OCI-LY1 (cell line): ENCODE measurements around the gene NR2C2.

Experiments used
- H2AFZ ChIP-seq: fragments of 200-600 bp; sonication (generic), shearing (Covaris generic); 2 replicates; pipeline ENCODE4 v1.6.0; 2014; ENCODE audit warnings: antibody characterized with exemption, mild to moderate bottlenecking, low read length
- H3F3A ChIP-seq: fragments of 200-600 bp; sonication (generic), shearing (Covaris generic); 2 replicates; pipeline ENCODE4 v1.6.0; 2014; ENCODE audit warnings: mild to moderate bottlenecking, antibody characterized with exemption, low read length, moderate library complexity; ENCODE audit not compliant: insufficient read depth
- H3K27ac ChIP-seq: fragments of 200-600 bp; sonication (generic); 2 replicates; pipeline ENCODE4 v1.5.1; 2014; ENCODE audit warnings: low read length, mixed run types, mild to moderate bottlenecking, low read depth; ENCODE audit not compliant: poor library complexity, severe bottlenecking
- H3K27me3 ChIP-seq: fragments of 200-600 bp; sonication (generic); 2 replicates; pipeline ENCODE4 v1.6.0; 2014; ENCODE audit warnings: antibody characterized with exemption, mild to moderate bottlenecking, low read length, moderate library complexity; ENCODE audit not compliant: insufficient read depth
- H3K36me3 ChIP-seq: fragments of 200-600 bp; sonication (generic); 2 replicates; pipeline ENCODE4 v1.6.1; 2014; ENCODE audit warnings: mild to moderate bottlenecking, antibody characterized with exemption, low read length, moderate library complexity, mixed read lengths; ENCODE audit not compliant: insufficient read depth
- H3K4me1 ChIP-seq: fragments of 200-600 bp; sonication (generic); 2 replicates; pipeline ENCODE4 v1.5.1; 2014; ENCODE audit warnings: mild to moderate bottlenecking, low read length, moderate library complexity; ENCODE audit not compliant: insufficient read depth, severe bottlenecking
- H3K4me2 ChIP-seq: fragments of 200-600 bp; sonication (generic), shearing (Covaris generic); 2 replicates; pipeline ENCODE4 v1.6.1; 2014; ENCODE audit warnings: low read length
- H3K4me3 ChIP-seq: fragments of 200-600 bp; sonication (generic); 2 replicates; pipeline ENCODE4 v1.5.1; 2014; ENCODE audit warnings: low read length, low read depth, mild to moderate bottlenecking, mixed read lengths; ENCODE audit not compliant: poor library complexity, severe bottlenecking
- H3K79me2 ChIP-seq: fragments of 200-600 bp; shearing (Covaris generic); 2 replicates; pipeline ENCODE4 v1.6.1; 2016; ENCODE audit warnings: mixed run types, low read length, mixed read lengths; ENCODE audit not compliant: insufficient read depth
- H3K9ac ChIP-seq: fragments of 200-600 bp; sonication (generic), shearing (Covaris generic); 2 replicates; pipeline ENCODE4 v1.6.1; 2014; ENCODE audit warnings: mild to moderate bottlenecking, low read length, mixed read lengths
- H3K9me2 ChIP-seq: fragments of 200-600 bp; sonication (generic), shearing (Covaris generic); 2 replicates; pipeline ENCODE4 v1.6.1; 2014; ENCODE audit warnings: low read depth, mild to moderate bottlenecking, low read length, mixed read lengths
- H3K9me3 ChIP-seq: fragments of 200-600 bp; shearing (Covaris generic); 2 replicates; pipeline ENCODE4 v1.6.1; 2014; ENCODE audit warnings: low read length, mixed read lengths
- H4K20me1 ChIP-seq: fragments of 200-600 bp; sonication (generic), shearing (Covaris generic); 2 replicates; pipeline ENCODE4 v1.6.0; 2016; ENCODE audit warnings: mild to moderate bottlenecking, low read length; ENCODE audit not compliant: insufficient read depth
- CTCF ChIP-seq: fragments of 200-600 bp; sonication (generic), shearing (Covaris generic); IDR thresholded peaks from 2 replicates; pipeline ENCODE4 v1.5.1; 2017; ENCODE audit warnings: mild to moderate bottlenecking, antibody characterized with exemption, low read length, moderate library complexity, mixed read lengths
- EZH2 ChIP-seq: fragments of 200-600 bp; sonication (generic), shearing (Covaris generic); IDR thresholded peaks from 2 replicates; pipeline ENCODE4 v1.8.0; 2017; ENCODE audit warnings: borderline replicate concordance, mixed run types, mild to moderate bottlenecking, antibody characterized with exemption, low read length, moderate library complexity, mixed read lengths

NR2C2 gene

GRCh38 chr3:14984581-14985113 lies 37.3 kb downstream of the NR2C2 start:
- TF ChIP-seq CTCF (no peak), EZH2 (no peak)
- no peaks in the 10 kb centered on the region for H3K27me3 ChIP-seq
- H3K4me2 ChIP-seq, result no peak overlapping the region
- no peaks in the 10 kb centered on the region for H3K9me2 ChIP-seq
- H3K4me3 ChIP-seq, result no peak overlapping the region
- H3K79me2 ChIP-seq, result no peaks in the 10 kb centered on the region
- no peaks in the 10 kb centered on the region for H3F3A ChIP-seq
- peaks cover 37% of the 10 kb centered on the region for H3K4me1 ChIP-seq
- H3K36me3 ChIP-seq, result peaks cover 9% of the 10 kb centered on the region; the same call in 1 of the 2 replicates
- H3K9ac ChIP-seq, result no peak overlapping the region
- H3K9me3 ChIP-seq, result peaks cover 6% of the 10 kb centered on the region; the same call in 1 of the 2 replicates
- no peak overlapping the region for H3K27ac ChIP-seq
- H2AFZ ChIP-seq, result no peak overlapping the region
- no peaks in the 10 kb centered on the region for H4K20me1 ChIP-seq

GRCh38 chr3:14988988-14989394 lies 41.6 kb downstream of the NR2C2 start:
- peak overlapping the region; percentile 34 for H3K4me2 ChIP-seq
- H3K4me3 ChIP-seq, result peak overlapping the region; percentile 18
- H3K27me3 ChIP-seq, result no peaks in the 10 kb centered on the region
- H3F3A ChIP-seq, result no peaks in the 10 kb centered on the region
- peak overlapping the region; percentile 79 for H3K27ac ChIP-seq
- no peaks in the 10 kb centered on the region for H4K20me1 ChIP-seq
- H3K9ac ChIP-seq, result peak overlapping the region; percentile 7; the same call in 1 of the 2 replicates
- TF ChIP-seq EZH2 (no peak), CTCF (peak; percentile 69)
- H3K79me2 ChIP-seq, result no peaks in the 10 kb centered on the region; the same call in 1 of the 2 replicates
- H3K4me1 ChIP-seq, result peaks cover 39% of the 10 kb centered on the region
- peaks cover 9% of the 10 kb centered on the region; the same call in 1 of the 2 replicates for H3K36me3 ChIP-seq
- H2AFZ ChIP-seq, result no peak overlapping the region
- H3K9me2 ChIP-seq, result no peaks in the 10 kb centered on the region
- H3K9me3 ChIP-seq, result peaks cover 6% of the 10 kb centered on the region; the same call in 1 of the 2 replicates

- Histone ChIP-seq H3K36me3 (no peaks in the 10 kb centered on the region), H3F3A (no peaks in the 10 kb centered on the region), H3K4me1 (peaks cover 39% of the 10 kb centered on the region), H3K9ac (no peak overlapping the region; the same call in 1 of the 2 replicates), H3K27me3 (no peaks in the 10 kb centered on the region), H3K4me2 (no peak overlapping the region), H3K9me2 (no peaks in the 10 kb centered on the region), H2AFZ (no peak overlapping the region), H3K27ac (peak overlapping the region; percentile 79), H4K20me1 (no peaks in the 10 kb centered on the region), H3K9me3 (no peaks in the 10 kb centered on the region), H3K4me3 (no peak overlapping the region), H3K79me2 (no peaks in the 10 kb centered on the region; the same call in 1 of the 2 replicates)
- TF ChIP-seq CTCF (no peak), EZH2 (no peak)
Measured at GRCh38 chr3:14989943-14990779, 42.8 kb downstream of the NR2C2 start.
